ENCODE measurements around the gene COL23A1. TPM values are rescaled to one million over a fixed set of nuclear protein-coding genes. Genes with fewer than 3 reads are reported as not detected.

COL23A1 gene
- total and polyA plus RNA-seq, 2 donors (not counting 1 experiment from before 2014, with no cell fraction given), result 0.20 TPM; not detected in 1

DNA sequence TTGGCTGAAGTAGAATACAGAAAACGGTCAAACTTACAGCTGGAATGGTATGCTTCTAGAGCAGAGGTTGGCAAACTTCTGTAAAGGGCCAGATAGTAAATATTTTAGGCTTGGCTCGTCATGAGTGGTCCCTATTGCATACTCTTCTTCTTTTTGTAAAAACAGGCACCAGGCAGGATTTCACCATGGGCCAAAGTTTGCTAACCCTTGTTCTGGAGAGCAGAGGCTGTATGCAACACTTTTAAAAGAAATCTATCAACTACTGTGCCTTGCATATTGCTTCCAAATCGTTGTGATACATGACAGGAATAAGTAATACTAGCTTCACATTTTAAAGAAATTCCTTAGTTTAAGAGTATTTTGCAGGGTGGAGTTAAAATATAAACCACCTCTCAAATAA, 15.6 kb upstream of the COL23A1 start:
- CTCF ChIA-PET, result interaction anchor here (0.6 kb wide), 1 partner anchor 20 kb away, joined by 3 read pairs; no protein-coding TSS in a partner anchor

DNA sequence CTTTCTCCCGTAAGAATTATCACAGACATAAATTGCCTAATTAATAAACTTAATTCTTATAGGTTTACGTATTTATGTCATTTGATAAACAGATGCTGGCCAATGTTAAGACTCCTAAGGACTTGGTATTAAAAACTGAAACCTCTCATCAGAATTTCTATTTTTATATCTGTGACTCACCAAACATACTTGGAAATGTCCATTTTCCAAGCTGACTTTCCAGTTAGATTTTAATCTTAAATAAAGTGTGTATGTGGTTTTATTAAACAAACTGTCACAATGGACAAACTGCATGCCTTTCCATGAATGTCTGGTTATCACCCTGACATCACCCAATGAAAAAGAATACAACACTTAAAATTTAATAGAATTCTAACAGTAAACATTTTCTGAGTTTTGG, 12.6 kb upstream of the COL23A1 start:
- no peaks in the 10 kb centered on the region for H3K4me1 Mint-ChIP-seq
- intact Hi-C loops (cut with micrococcal nuclease), result no loop called here
- no peaks in the 10 kb centered on the region for H3K79me2 ChIP-seq (ENCODE audit: control insufficient read depth, insufficient read depth, low read length)
- no peaks in the 10 kb centered on the region for H3K27me3 ChIP-seq (replicated peaks in 1 of 4; ENCODE audit: control extremely low read depth in 1 of 4, control insufficient read depth in 3 of 4, insufficient read depth in 4 of 4, low read length in 3 of 4)
- ATAC-seq (ENCODE audit: low read depth) (no peak), DNase-seq (no peak)
- H2AFZ ChIP-seq (ENCODE audit: insufficient read depth, low read depth, low read length, poor library complexity, severe bottlenecking), result no peak overlapping the region
- H4K20me1 ChIP-seq (ENCODE audit: control insufficient read depth, insufficient read depth, low read length, poor library complexity, severe bottlenecking), result peaks cover 26% of the 10 kb centered on the region
- no peak overlapping the region for H3K4me2 ChIP-seq (replicated peaks; ENCODE audit: low read depth, low read length, poor library complexity, severe bottlenecking)
- no peak for TF ChIP-seq EZH2 (IDR thresholded peaks at IDR 0.05; ENCODE audit: borderline replicate concordance, insufficient read depth, low read depth, low read length, poor library complexity, severe bottlenecking)
- no peak for TF ChIP-seq CTCF (IDR thresholded peaks at IDR 0.05)
- no peaks in the 10 kb centered on the region for H3K27me3 Mint-ChIP-seq
- peaks cover 4% of the 10 kb centered on the region for H3K9me3 Mint-ChIP-seq (ENCODE audit: insufficient read depth)
- WGBS (ENCODE audit: insufficient coverage), result no CpG with 5 or more reads among the region's 2 CpGs
- CTCF ChIA-PET, result no interaction called here
- H3K27ac ChIP-seq (ENCODE audit: low read length in 2 of 2), result no peak overlapping the region
- H3K4me1 ChIP-seq (ENCODE audit: control insufficient read depth in 2 of 2, insufficient read depth in 2 of 2, low read length in 2 of 2), result no peaks in the 10 kb centered on the region
- H3K9me3 ChIP-seq (ENCODE audit: control extremely low read depth in 1 of 3, control insufficient read depth in 2 of 3, insufficient read depth in 1 of 3, low read length in 2 of 3), result no peaks in the 10 kb centered on the region
- no peak overlapping the region for H3K9ac ChIP-seq (ENCODE audit: low read length)
- H3K4me3 ChIP-seq (ENCODE audit: control extremely low read depth in 1 of 5, extremely low read depth in 1 of 5, insufficient read depth in 1 of 5, low read depth in 2 of 5, low read length in 4 of 5), result no peak overlapping the region
- H3K36me3 ChIP-seq (replicated peaks in 1 of 2; ENCODE audit: control extremely low read depth in 1 of 2, control insufficient read depth in 1 of 2, extremely low read depth in 1 of 2, insufficient read depth in 2 of 2, low read length in 1 of 2), result peaks cover 12 to 61% of the 10 kb centered on the region in 2 experiments
- no peak overlapping the region for H3K27ac Mint-ChIP-seq
- POLR2A ChIA-PET, result no interaction called here
- no peak overlapping the region for H3K4me3 Mint-ChIP-seq

More for the DNA sequence above, 15.6 kb upstream of the COL23A1 start:
- Histone ChIP-seq H3K4me1 (ENCODE audit: control insufficient read depth in 2 of 2, insufficient read depth in 2 of 2, low read length in 2 of 2) (no peaks in the 10 kb centered on the region), H2AFZ (ENCODE audit: insufficient read depth, low read depth, low read length, poor library complexity, severe bottlenecking) (no peak overlapping the region), H3K9me3 (ENCODE audit: control extremely low read depth in 1 of 3, control insufficient read depth in 2 of 3, insufficient read depth in 1 of 3, low read length in 2 of 3) (no peaks in the 10 kb centered on the region), H3K36me3 (replicated peaks in 1 of 2; ENCODE audit: control extremely low read depth in 1 of 2, control insufficient read depth in 1 of 2, extremely low read depth in 1 of 2, insufficient read depth in 2 of 2, low read length in 1 of 2) (peaks cover 15 to 85% of the 10 kb centered on the region in 2 experiments), H3K4me2 (replicated peaks; ENCODE audit: low read depth, low read length, poor library complexity, severe bottlenecking) (no peak overlapping the region), H4K20me1 (ENCODE audit: control insufficient read depth, insufficient read depth, low read length, poor library complexity, severe bottlenecking) (peaks cover 39% of the 10 kb centered on the region), H3K27ac (ENCODE audit: low read length in 2 of 2) (no peak overlapping the region), H3K79me2 (ENCODE audit: control insufficient read depth, insufficient read depth, low read length) (no peaks in the 10 kb centered on the region), H3K4me3 (ENCODE audit: control extremely low read depth in 1 of 5, extremely low read depth in 1 of 5, insufficient read depth in 1 of 5, low read depth in 2 of 5, low read length in 4 of 5) (no peak overlapping the region), H3K9ac (ENCODE audit: low read length) (no peak overlapping the region), H3K27me3 (replicated peaks in 1 of 4; ENCODE audit: control extremely low read depth in 1 of 4, control insufficient read depth in 3 of 4, insufficient read depth in 4 of 4, low read length in 3 of 4) (no peaks in the 10 kb centered on the region)
- TF ChIP-seq EZH2 (IDR thresholded peaks at IDR 0.05; ENCODE audit: borderline replicate concordance, insufficient read depth, low read depth, low read length, poor library complexity, severe bottlenecking) (no peak), CTCF (IDR thresholded peaks at IDR 0.05) (no peak)
- ATAC-seq (ENCODE audit: low read depth) (no peak), DNase-seq (no peak)
- POLR2A ChIA-PET, result no interaction called here
- no peaks in the 10 kb centered on the region for H3K9me3 Mint-ChIP-seq (ENCODE audit: insufficient read depth)
- no peaks in the 10 kb centered on the region for H3K4me1 Mint-ChIP-seq
- no peak overlapping the region for H3K4me3 Mint-ChIP-seq
- H3K27me3 Mint-ChIP-seq, result no peaks in the 10 kb centered on the region
- no CpG with 5 or more reads among the region's 3 CpGs for WGBS (ENCODE audit: insufficient coverage)
- intact Hi-C loops (cut with micrococcal nuclease), result no loop called here
- no peak overlapping the region for H3K27ac Mint-ChIP-seq

All from B cell (primary cell).